Adrenal gland (tissue), 5 donors: ENCODE results near the gene ADAM10.

Experiments
- CTCF ChIP-seq, 6 experiments: fragments of 450-650 bp in 4 of 6; fragments of 200-600 bp in 2 of 6; sonication (generic) in 1 of 6; IDR thresholded peaks; 1 replicate in 5 of 6; 2 replicates in 1 of 6; pipeline versions ENCODE4 v1.5.1 to v1.8.0; 2016 to 2021; ENCODE audit warnings: antibody characterized with exemption in 6 of 6, mild to moderate bottlenecking in 2 of 6, moderate library complexity in 1 of 6
- POLR2A ChIP-seq, 2 donors: fragments of 450-650 bp; IDR thresholded peaks; one replicate each; pipeline ENCODE4 v1.6.1; 2017; ENCODE audit warnings: antibody characterized with exemption in 2 of 2, mild to moderate bottlenecking in 2 of 2, moderate library complexity in 1 of 2
- donor health status: DM: no; HTN: no; CAD: no.

- no peak for TF ChIP-seq CTCF (IDR thresholded peaks at IDR 0.05)
- TF ChIP-seq POLR2A (IDR thresholded peaks at IDR 0.05) = no peak
Measured at GRCh38 chr15:58738046-58738707, 11.3 kb downstream of the ADAM10 start.
